Stimulated activated CD4-positive, alpha-beta T cell treated with anti-CD3 and anti-CD28 coated beads, Interleukin-12 subunit alpha, Interleukin-12 subunit beta, amount 100 ng/mL, for 48 hours (primary cell): ENCODE data around the gene RWDD3.

ENCODE experiments used
- DNase-seq, 3 donors: peaks; one replicate each; pipeline ENCODE4 v3.0.0-alpha.2; 2020; ENCODE audit warnings: low read depth in 2 of 3, low spot score in 1 of 3

RWDD3 gene

DNA sequence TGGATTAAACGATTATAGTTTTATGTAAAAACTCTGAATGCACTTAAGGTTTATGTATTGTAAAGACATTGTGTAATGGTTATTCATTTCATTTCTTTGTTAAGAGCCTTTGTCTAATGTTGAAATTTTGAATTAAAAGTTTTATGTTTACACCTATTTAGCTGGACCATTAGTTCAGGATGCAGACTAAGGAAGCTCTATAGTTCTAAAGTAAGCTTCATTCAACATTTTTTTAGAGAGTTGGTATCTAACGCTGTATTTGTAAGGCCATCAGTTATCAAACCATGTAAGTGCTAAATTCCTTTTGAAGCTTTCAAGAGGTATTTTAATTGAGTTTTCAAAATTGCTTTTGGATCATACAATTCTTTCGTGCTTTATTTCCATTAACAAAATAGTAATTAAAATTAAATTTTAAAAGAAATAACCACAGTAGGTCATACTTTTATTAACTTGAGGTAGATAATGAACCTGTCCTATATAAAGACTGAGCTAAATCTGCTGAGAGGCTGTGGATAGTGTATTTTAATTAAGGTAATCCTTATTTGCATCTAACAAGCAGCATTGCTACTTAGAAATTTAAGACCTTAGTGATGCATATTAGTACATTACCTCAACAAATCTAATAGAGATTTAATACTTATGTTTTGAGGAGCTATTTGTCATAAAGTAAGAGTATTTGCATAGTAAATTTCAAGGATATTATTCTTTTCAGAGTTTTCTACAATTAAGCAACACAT, 47.9 kb downstream of the RWDD3 start:
- DNase-seq: no peak

DNA sequence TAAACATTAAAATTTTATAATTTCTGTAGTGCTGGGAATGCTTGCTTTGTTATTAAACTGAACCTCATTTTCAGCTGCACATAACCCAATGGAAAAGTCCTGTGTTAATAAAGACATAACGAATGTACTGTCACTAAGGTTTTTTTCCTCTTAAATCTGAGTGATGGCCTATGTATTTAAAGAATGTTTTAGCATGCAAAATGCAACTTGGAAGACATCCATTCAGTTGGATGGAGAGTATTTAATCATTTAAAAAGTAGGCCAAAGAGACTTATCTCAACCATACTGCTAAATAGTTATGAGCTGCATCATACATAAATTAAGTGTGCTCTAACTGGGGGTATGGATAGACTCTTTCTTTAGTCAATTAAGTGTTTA, 48.5 kb downstream of the RWDD3 start:
- no peak for DNase-seq

GRCh38 chr1:95284420-95284819, 50.4 kb downstream of the RWDD3 start:
- no peak for DNase-seq

DNA sequence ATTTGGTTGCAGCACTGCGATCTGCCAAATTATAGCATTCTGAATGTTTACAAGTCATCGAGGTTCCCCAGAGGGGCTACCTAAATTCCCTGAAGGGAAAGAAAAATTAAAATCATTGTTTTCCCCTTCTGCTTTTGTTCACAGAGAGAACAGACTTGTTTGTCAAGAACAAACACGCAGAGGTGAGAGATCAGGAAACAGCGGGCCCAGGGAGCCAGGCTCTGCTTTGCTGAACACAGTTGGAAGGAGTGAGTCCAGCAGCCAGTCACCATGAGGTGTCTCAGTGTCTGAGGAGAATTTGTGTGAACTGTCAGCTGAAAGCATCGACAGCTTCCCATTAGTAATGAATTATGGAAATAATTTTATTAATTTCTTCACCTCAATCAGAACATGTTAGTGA, 52.5 kb downstream of the RWDD3 start:
- DNase-seq: no peak

GRCh38 chr1:95287081-95287480, 53.1 kb downstream of the RWDD3 start:
- DNase-seq: no peak

DNA sequence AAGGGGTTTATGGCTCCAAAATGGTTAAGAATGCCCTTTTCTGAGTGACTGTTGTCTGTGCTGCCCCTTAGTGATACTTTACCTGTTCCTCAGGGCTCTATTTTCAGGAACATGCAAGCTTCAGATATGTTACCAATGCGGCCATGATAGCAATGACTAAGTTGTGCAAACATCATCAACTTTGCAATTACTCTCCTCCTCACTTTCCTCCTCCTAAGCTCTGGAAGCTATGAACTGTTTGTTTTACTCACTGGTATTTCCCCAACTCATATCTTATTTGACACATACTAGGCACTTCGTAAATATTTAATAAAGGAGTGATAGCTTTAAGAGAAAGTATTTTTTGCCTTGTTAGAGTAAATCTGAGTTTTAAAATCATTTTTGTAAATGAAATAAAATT, 53.8 kb downstream of the RWDD3 start:
- DNase-seq: no peak
